Loucy (cell line): Measurements from ENCODE around the gene PPIL4.
"Not testable (repeated sequence)": the region's sequence is repeated elsewhere in the genome, so short reads cannot be mapped to it uniquely, and the experiment has no call there.

Experiments used
- H2AFZ ChIP-seq: fragments of 200-600 bp; sonication (generic); 2 replicates; pipeline ENCODE4 v1.6.0; 2016; ENCODE audit warnings: antibody characterized with exemption, mild to moderate bottlenecking, low read length, moderate library complexity
- H3F3A ChIP-seq: fragments of 200-600 bp; 2 replicates; pipeline ENCODE4 v1.6.0; 2016; ENCODE audit warnings: antibody characterized with exemption, low read depth, mild to moderate bottlenecking
- H3K27me3 ChIP-seq: fragments of 200-600 bp; sonication (generic); 2 replicates; pipeline ENCODE4 v1.6.1; 2014; ENCODE audit warnings: low read length, mild to moderate bottlenecking; ENCODE audit not compliant: insufficient read depth, poor library complexity, severe bottlenecking
- H3K36me3 ChIP-seq: fragments of 200-600 bp; sonication (generic); 2 replicates; pipeline ENCODE4 v1.6.1; 2016; ENCODE audit warnings: low read length; ENCODE audit not compliant: insufficient read depth
- H3K4me1 ChIP-seq: fragments of 200-600 bp; sonication (generic); 2 replicates; pipeline ENCODE4 v1.5.1; 2014; ENCODE audit warnings: low read length, mild to moderate bottlenecking; ENCODE audit not compliant: insufficient read depth, poor library complexity, severe bottlenecking
- H3K4me2 ChIP-seq: fragments of 200-600 bp; sonication (generic); 2 replicates; pipeline ENCODE4 v1.6.0; 2014; ENCODE audit warnings: antibody characterized with exemption, low read length, low read depth, mild to moderate bottlenecking; ENCODE audit not compliant: poor library complexity, severe bottlenecking
- H3K4me3 ChIP-seq: fragments of 200-600 bp; sonication (generic); 2 replicates; pipeline ENCODE4 v1.5.1; 2014; ENCODE audit warnings: low read length, mild to moderate bottlenecking, mixed read lengths; ENCODE audit not compliant: poor library complexity, severe bottlenecking
- H3K79me2 ChIP-seq: fragments of 200-600 bp; sonication (generic); 2 replicates; pipeline ENCODE4 v1.6.1; 2014; ENCODE audit warnings: low read length; ENCODE audit not compliant: insufficient read depth
- H3K9ac ChIP-seq: fragments of 200-600 bp; sonication (generic); 2 replicates; pipeline ENCODE4 v1.6.0; 2014; ENCODE audit warnings: mild to moderate bottlenecking, low read depth, low read length, moderate library complexity; ENCODE audit not compliant: poor library complexity, severe bottlenecking
- H3K9me2 ChIP-seq: fragments of 200-600 bp; sonication (generic); replicated peaks from 2 replicates; pipeline ENCODE4 v1.6.1; 2016; ENCODE audit warnings: low read depth, low read length, mixed read lengths
- H3K9me3 ChIP-seq: fragments of 200-600 bp; sonication (generic); 2 replicates; pipeline ENCODE4 v1.6.1; 2014; ENCODE audit warnings: mild to moderate bottlenecking, antibody characterized with exemption, low read length, low read depth; ENCODE audit not compliant: insufficient read depth
- H4K20me1 ChIP-seq: fragments of 200-600 bp; sonication (generic); 2 replicates; pipeline ENCODE4 v1.6.0; 2014; ENCODE audit warnings: antibody characterized with exemption, low read length, mild to moderate bottlenecking; ENCODE audit not compliant: insufficient read depth, poor library complexity, severe bottlenecking
- CTCF ChIP-seq: fragments of 200-600 bp; sonication (generic); conservative IDR thresholded peaks from 2 replicates; pipeline ENCODE4 v1.5.1; 2014; ENCODE audit warnings: mild to moderate bottlenecking, antibody characterized with exemption, low read length
- EZH2phosphoT487 ChIP-seq: fragments of 200-600 bp; IDR thresholded peaks from 2 replicates; pipeline ENCODE4 v1.6.1; 2018; ENCODE audit warnings: antibody characterized with exemption, mild to moderate bottlenecking, moderate library complexity, borderline replicate concordance

The PPIL4 gene

GRCh38 chr6:149463781-149464180, 82.1 kb downstream of the PPIL4 start:
- Histone ChIP-seq H3F3A (no peaks in the 10 kb centered on the region), H3K9ac (no peak overlapping the region), H3K9me3 (no peaks in the 10 kb centered on the region), H4K20me1 (no peaks in the 10 kb centered on the region), H3K27me3 (no peaks in the 10 kb centered on the region), H3K9me2 (no peaks in the 10 kb centered on the region), H2AFZ (no peak overlapping the region), H3K36me3 (no peaks in the 10 kb centered on the region), H3K79me2 (no peaks in the 10 kb centered on the region), H3K4me3 (no peak overlapping the region), H3K4me2 (no peak overlapping the region), H3K4me1 (no peaks in the 10 kb centered on the region)
- TF ChIP-seq EZH2phosphoT487: no peak
- no peak for TF ChIP-seq CTCF

GRCh38 chr6:149462712-149463111, 83.1 kb downstream of the PPIL4 start:
- not testable (repeated sequence) for H3K4me1 ChIP-seq, H3K9ac ChIP-seq, H4K20me1 ChIP-seq, H3K4me3 ChIP-seq, H3K4me2 ChIP-seq, H3K9me3 ChIP-seq, H3F3A ChIP-seq, H3K9me2 ChIP-seq, H3K27me3 ChIP-seq, H2AFZ ChIP-seq, H3K79me2 ChIP-seq, H3K36me3 ChIP-seq

GRCh38 chr6:149461670-149462069, 84.2 kb downstream of the PPIL4 start:
- no peak overlapping the region for H3K9ac ChIP-seq
- no peaks in the 10 kb centered on the region for H3K4me1 ChIP-seq
- no peaks in the 10 kb centered on the region for H3F3A ChIP-seq
- H4K20me1 ChIP-seq: no peaks in the 10 kb centered on the region
- TF ChIP-seq CTCF: no peak
- TF ChIP-seq EZH2phosphoT487: no peak
- no peak overlapping the region for H3K4me3 ChIP-seq
- H3K36me3 ChIP-seq: no peaks in the 10 kb centered on the region
- no peak overlapping the region for H2AFZ ChIP-seq
- H3K4me2 ChIP-seq: no peak overlapping the region
- H3K79me2 ChIP-seq: no peaks in the 10 kb centered on the region
- H3K27me3 ChIP-seq: no peaks in the 10 kb centered on the region
- H3K9me3 ChIP-seq: no peaks in the 10 kb centered on the region
- H3K9me2 ChIP-seq: no peaks in the 10 kb centered on the region

- not testable (repeated sequence) for H3K27me3 ChIP-seq, H3K9me2 ChIP-seq, H3K36me3 ChIP-seq, H3K4me3 ChIP-seq, H2AFZ ChIP-seq, H3F3A ChIP-seq, H3K9ac ChIP-seq, H3K79me2 ChIP-seq, H3K4me1 ChIP-seq, H3K9me3 ChIP-seq, H4K20me1 ChIP-seq, H3K4me2 ChIP-seq
These were observed 85.6 kb downstream of the PPIL4 start for GRCh38 chr6:149460249-149460648.
